HG03432 (cell line): ENCODE results near the gene NTPCR.

Source experiments
- ATAC-seq: cut with Tn5 transposase; IDR thresholded peaks from one replicate; pipeline ENCODE4 v1.9.1; 2021; ENCODE audit warnings: mild to moderate bottlenecking, moderate library complexity; ENCODE audit not compliant: unreplicated experiment

NTPCR gene

GRCh38 chr1:233005156-233005555 is 54.7 kb downstream of the NTPCR start:
- ATAC-seq: no peak

GRCh38 chr1:233005703-233006102 is 55.3 kb downstream of the NTPCR start:
- no peak for ATAC-seq

- ATAC-seq: no peak
These were observed 55.7 kb downstream of the NTPCR start for GRCh38 chr1:233006108-233006507.

DNA sequence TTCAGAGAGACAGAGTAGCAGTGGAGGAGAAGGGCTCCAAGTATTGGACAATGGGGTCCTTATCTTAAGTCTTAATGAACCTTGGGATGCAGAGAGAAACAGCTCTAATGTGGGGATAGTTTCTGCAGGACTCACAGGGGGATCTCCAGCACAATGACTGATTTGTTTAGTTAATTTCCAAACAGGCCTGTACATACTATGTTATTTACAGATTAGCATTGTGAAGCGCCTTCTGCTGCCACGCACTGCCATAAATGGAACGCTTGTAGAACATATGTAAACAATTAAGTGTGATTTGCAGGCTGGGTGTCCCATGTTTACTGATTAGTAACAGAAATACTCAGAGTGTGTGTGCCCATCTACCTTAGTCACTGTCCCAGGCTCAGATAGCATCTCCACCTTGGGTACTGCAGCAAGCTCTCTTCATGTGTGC is 56.1 kb downstream of the NTPCR start:
- no peak for ATAC-seq

GRCh38 chr1:233010146-233010545 is 59.7 kb downstream of the NTPCR start:
- ATAC-seq: no peak

- no peak for ATAC-seq
These were observed 61.6 kb downstream of the NTPCR start for GRCh38 chr1:233012021-233012420.

DNA sequence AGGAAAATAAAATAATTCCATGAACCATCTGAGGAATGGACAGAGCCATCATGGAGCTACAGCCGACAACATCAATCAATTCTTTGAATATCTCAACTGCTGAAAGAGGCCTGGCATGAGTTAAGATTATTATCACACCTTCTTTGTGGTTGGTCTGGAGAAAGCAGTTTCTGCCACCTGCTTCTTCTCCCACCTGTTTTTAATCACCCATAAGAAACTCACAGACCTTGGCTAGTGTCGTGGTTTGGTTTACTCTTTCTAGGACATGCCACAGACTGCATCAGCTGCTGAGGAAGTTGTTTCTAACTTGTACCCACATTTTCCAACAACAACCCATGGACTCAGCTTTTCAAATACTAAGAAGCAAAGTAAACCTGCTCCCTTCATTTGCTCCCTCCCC is 65.6 kb downstream of the NTPCR start:
- ATAC-seq: no peak

DNA sequence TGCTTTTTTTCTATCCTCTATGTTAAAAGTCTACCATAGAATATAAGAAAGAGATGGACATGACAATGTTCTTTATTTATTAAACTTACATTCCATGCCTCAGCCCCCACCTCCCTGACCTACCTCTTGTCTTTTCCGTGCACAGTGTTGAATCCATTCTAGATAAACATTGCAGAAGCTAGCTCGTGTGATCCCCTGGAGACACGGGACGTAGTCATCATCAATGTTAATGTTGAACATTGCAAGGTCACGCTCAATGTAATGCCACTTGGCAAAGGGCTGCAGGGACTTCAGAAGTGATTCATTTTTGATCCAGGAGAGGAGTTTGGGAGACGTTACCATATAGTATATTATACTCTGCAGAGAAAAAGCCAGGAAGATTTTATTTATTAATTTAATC is 66.4 kb downstream of the NTPCR start:
- no peak for ATAC-seq

- no peak for ATAC-seq
These were observed 68.7 kb downstream of the NTPCR start for GRCh38 chr1:233019083-233019482.

- ATAC-seq: no peak
These were observed 69.4 kb downstream of the NTPCR start for GRCh38 chr1:233019778-233020325.

DNA sequence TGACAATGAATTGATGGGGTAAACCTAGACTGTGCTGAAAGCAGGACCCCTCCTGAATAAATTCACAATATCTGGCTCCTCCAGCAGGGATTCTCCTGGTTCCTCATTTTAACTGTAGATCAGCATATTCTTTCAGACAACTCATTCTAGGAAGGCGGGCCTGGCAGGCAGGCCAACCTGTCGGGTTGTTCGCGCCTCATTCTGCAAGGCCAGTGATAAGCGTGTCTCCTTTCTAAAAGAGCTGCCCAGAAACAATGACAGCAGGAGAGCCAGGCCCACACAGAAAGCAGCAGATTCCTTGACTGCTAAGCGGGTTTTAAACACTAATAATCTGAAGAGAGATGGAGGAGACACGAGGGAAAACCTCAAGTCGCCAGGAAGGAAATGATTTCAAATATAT is 70.0 kb downstream of the NTPCR start:
- no peak for ATAC-seq

DNA sequence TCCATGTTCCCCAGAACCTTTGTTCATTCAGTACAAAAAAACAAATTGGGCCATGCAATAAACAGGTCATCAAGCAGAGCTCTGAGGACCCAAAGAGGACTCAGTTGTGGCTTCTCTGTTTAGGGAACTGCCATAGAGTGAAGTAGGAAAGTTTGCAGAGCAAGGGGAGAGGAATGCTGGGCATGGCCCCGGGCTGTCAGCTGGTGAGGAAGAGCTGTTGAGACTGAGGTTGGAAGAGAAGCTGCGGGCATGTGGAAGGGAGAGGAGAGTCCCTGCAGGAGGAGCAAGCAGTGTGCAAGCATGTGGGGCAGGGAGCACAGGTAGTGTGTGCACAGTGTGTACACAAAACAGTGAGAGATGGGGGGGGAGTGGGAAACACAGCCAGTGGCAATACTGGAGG is 71.8 kb downstream of the NTPCR start:
- ATAC-seq: no peak

DNA sequence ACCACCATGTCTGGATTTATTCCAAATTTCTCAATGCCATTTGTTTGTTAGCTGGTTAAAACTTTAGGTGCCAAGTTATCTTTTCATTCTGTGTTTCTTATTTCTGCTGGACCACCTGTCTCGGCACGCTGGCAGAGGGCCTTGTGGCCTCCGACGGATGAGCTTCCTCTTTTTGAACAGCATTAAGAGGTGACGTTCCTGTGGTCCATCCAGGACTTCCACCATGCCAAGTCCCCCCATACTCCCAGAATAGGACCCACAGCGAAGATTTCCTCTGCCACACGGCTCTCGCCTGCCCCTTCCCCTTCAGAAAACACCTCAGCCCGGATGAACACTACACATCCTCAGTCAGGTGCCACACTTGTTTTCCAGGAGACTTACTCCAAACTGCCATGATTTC is 73.8 kb downstream of the NTPCR start:
- ATAC-seq: no peak

GRCh38 chr1:233025157-233025556 is 74.7 kb downstream of the NTPCR start:
- ATAC-seq: no peak

GRCh38 chr1:233025567-233025966 is 75.2 kb downstream of the NTPCR start:
- ATAC-seq: no peak

DNA sequence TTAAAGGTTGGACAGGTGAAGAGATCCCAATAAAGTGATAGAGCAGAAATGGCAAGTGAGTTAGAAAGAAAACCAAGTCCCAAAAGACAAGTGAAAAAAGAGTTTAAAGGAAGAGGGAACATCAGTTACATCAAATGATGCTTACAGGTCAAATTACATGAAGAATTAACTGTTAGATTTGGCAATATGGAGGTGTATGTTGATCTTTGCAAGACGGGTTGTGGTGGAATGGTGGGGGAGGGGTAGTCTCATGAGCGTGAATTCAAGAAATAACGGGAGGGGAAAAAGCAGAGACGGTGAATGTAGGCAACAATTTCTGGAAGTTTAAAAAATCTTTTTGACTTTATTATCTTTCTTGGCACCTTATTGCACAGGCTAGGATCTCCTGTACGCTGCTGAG is 76.6 kb downstream of the NTPCR start:
- ATAC-seq: no peak

GRCh38 chr1:233031521-233031920 is 81.1 kb downstream of the NTPCR start:
- ATAC-seq: no peak

DNA sequence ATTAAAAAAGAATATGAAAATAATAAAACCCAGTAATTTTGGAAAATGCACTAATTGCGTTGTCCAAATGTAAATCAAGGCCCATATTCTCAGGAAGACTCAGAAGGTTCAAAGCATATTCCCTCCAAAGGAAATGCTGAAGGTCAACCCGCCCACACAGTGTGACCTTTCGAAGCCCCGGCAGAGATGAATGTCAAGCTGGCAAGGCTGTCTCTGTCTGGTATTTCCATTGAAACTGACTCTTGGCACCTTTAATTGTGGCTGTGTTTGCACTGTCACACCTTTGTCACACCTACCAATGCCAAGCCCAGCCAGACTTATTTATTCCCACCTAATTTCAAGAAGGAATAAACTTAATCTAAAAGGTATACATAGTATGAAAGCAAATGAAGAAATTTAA is 82.5 kb downstream of the NTPCR start:
- ATAC-seq: no peak

DNA sequence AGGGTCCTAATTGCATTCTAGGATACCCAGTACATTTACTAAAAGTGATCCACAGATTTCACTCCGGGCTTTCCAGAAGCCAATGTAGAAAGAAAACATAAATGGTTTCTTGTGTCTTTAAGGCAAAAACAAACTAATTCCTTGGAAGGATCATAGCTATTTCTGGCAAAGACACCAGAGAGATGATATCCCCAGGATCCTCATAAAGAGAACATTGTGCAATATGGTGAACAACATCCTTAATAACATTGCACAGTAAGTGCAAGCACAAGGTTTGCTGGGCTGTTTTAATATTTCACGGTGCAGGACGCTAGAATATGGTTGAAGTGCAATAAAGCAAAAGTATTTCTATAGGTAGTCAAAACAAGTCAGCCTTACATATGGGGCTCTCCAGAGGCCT is 83.0 kb downstream of the NTPCR start:
- no peak for ATAC-seq
